GM18909 (cell line): ENCODE measurements around the gene MCM5.

Source experiments
- ATAC-seq: cut with Tn5 transposase; IDR thresholded peaks from one replicate; pipeline ENCODE4 v1.9.1; 2021; ENCODE audit warnings: mild to moderate bottlenecking; ENCODE audit not compliant: unreplicated experiment, poor library complexity

The MCM5 gene

GRCh38 chr22:35399114-35399677, 744 bp upstream of the MCM5 start:
- ATAC-seq, result no peak

- peak; percentile 12 for ATAC-seq
These were observed 506 bp downstream of the MCM5 start for GRCh38 chr22:35400501-35400790.

DNA sequence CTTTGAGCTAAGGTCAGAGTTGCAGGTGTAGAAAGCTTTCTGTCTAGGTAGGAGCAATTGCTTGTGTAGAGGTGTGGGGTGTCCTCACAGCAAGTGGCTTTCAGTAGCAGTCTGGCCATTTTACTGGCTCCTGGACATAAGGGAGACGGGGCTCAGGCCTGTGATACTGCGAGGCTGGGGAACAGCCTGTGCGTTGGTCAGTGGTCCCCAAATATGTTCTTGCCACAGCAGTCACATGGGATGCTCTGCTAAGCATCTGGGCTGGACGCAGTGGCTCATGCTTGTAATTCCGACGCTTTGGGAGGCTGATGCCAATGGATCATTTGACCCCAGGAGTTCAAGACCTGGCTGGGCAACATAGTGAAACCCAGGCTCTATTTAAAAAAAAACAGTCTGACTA, 1.9 kb downstream of the MCM5 start:
- ATAC-seq, result no peak

DNA sequence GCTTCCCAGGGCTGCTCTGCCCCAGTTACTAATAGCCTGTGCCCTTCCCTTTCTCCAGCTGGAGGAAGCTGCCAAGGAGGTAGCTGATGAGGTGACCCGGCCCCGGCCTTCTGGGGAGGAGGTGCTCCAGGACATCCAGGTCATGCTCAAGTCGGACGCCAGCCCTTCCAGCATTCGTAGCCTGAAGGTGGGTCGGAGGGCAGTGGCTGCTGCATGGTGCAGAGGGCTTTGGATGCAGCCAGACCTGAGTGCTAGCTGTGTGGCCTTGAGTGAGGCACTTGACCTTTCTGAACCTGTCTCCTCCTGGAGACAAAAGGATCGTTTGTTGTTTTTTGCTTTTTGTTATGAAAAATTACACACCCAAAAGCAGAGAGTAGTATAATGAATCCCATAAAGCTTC, 3.4 kb downstream of the MCM5 start:
- ATAC-seq, result no peak

DNA sequence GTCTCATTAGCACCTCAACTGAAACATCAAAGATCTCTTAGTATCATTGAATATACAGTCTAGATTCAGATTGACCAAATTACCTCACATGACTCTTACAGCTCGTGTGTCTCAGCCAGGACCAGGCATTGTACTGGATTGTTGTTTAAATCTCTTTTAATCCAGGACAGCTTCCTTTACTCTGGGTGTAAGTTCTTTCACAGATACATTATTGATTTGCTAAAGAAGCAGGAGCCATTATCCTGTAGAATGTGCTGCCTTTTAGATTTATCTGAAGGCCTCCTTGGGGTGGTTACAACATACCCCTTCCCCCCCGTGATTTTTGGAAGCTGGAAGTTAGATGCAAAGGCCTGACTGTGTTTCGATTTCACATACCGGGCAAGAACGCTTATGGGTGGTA, 4.2 kb downstream of the MCM5 start:
- ATAC-seq, result no peak

DNA sequence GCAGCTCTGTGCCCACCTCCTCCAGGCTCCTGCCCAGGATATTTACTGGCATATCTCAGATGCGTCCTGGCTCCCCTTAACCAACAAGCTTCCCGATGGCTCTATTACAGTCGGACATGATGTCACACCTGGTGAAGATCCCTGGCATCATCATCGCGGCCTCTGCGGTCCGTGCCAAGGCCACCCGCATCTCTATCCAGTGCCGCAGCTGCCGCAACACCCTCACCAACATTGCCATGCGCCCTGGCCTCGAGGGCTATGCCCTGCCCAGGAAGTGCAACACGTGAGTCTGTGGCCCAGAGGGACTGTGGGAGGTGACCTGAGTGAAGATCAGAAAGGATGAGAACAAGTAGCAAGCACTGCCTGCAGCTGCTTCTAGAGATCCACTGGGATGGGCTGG, 6.5 kb downstream of the MCM5 start:
- no peak for ATAC-seq

GRCh38 chr22:35407362-35407761, 7.4 kb downstream of the MCM5 start:
- ATAC-seq, result no peak

DNA sequence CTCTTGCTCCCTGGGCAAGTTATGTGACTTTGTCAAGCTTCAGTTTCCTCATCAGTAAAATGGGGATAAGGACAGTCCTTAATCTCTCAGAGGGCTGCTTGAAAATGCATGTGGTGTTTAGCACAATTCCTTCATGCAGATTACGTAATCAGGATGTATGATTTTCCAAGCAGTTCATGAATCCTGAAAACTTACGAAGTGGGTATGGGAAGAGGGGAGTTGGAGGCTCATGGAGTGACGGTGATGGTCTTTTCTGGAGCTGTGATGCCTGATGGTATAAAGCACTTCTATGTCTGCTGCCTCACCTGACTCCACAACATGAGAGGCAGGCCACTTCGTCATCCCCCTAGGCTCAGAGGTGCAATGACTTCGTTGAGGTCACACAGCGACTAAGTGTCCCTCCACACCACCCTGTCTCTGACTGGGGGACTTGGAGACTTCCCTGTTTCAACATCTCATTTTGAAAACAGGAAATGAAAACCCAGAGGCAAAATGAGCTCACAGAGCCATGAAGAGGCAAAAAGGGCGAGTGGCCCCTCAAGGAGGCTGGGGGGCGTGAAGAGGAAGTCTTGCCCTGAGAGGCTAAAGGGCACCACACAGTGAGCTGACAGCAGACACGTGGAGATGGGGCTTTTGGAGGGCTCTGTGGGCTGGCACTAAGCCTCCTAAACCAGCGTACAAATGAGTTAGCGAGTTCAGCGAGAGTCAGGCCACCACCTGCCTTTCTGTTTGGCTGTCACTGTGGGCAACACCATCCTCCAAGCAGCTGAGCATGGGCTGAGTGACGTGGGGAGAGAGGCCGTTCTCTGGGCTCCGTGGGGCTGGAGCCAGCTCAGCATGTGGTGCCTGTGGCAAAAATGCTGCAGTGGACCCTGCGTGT, 10.1 kb downstream of the MCM5 start:
- ATAC-seq, result peak; percentile 72

DNA sequence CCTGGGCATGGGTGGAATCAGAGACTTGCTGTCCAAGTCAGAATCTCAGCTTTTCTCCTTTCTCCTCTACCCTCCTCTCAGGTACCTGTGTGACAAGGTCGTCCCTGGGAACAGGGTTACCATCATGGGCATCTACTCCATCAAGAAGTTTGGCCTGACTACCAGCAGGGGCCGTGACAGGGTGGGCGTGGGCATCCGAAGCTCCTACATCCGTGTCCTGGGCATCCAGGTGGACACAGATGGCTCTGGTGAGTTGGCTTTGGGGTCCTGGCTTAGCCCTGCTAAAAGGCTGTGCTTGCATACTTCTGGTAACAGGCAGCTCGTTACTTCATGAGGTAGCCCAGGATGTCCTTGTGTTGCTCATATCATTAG, 10.7 kb downstream of the MCM5 start:
- ATAC-seq, result no peak

DNA sequence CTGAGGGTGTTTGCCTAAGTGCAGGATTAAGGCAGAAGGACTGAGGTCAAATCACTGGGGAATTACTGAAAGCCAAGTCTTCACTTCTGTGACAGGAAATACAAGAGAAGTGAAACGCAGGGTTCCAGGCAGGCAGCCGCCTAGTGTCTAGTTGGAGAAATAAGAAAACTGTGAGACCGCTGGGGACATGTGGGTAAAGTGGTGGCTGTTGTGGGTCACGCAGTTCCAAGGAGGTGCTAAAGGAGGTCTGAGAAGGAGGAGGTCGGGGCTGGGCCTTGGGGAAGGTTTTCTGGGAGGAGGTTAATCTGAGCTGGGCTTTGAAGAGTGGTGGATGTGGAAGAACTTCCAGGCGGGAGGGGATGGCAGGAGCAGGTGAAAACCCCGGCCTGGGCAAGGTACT, 11.2 kb downstream of the MCM5 start:
- no peak for ATAC-seq

- ATAC-seq, result no peak
These were observed 13.7 kb downstream of the MCM5 start for GRCh38 chr22:35413624-35414023.

DNA sequence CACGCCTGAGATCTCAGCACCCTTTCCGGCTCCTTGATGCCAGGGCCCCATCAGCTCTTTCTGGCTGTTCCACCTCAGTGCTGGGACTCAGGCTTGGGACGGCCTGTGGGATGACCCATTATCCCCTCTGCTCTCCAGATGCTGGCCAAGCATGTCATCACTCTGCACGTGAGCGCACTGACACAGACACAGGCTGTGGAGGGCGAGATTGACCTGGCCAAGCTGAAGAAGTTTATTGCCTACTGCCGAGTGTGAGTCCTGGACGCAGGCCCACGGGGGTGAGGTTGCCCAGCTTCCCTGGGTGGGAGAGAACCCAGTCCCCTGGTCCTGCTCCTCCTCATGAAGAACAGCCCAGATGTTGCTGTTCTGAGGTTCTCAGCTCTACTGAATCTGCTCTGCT, 17.7 kb downstream of the MCM5 start:
- no peak for ATAC-seq

DNA sequence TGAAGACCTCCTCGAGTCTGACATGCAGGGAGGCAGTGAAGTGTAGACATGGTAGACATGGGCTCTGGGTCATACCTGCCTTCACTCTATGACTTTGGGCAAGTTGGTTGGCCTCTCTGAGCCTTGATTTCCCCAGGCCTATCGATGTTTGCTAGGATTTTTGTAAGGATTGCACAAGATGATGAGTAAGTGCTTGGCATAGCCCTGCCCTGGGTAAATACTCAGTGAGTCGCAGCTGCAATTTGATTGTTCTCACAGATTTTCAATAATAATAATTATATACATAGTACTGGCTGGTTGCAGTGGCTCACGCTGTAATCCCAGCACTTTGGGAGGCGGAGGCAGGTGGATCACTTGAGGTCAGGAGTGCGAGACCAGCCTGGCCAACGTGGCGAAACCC, 18.1 kb downstream of the MCM5 start:
- no peak for ATAC-seq

- no peak for ATAC-seq
These were observed 18.8 kb downstream of the MCM5 start for GRCh38 chr22:35418731-35419130.

GRCh38 chr22:35419756-35420155, 19.8 kb downstream of the MCM5 start:
- ATAC-seq, result no peak

GRCh38 chr22:35421121-35421520, 21.2 kb downstream of the MCM5 start:
- ATAC-seq, result no peak

- ATAC-seq, result no peak
These were observed 22.2 kb downstream of the MCM5 start for GRCh38 chr22:35422145-35422544.

- no peak for ATAC-seq
These were observed 23.0 kb downstream of the MCM5 start for GRCh38 chr22:35422936-35423335.

DNA sequence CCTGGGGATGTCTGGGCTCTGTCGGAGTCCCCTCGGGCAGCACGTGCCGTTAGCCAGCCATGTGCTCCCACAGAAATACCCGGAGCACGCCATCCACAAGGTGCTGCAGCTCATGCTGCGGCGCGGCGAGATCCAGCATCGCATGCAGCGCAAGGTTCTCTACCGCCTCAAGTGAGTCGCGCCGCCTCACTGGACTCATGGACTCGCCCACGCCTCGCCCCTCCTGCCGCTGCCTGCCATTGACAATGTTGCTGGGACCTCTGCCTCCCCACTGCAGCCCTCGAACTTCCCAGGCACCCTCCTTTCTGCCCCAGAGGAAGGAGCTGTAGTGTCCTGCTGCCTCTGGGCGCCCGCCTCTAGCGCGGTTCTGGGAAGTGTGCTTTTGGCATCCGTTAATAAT, 24.1 kb downstream of the MCM5 start:
- ATAC-seq, result no peak

- no peak for ATAC-seq
These were observed 24.8 kb downstream of the MCM5 start for GRCh38 chr22:35424761-35425160.

DNA sequence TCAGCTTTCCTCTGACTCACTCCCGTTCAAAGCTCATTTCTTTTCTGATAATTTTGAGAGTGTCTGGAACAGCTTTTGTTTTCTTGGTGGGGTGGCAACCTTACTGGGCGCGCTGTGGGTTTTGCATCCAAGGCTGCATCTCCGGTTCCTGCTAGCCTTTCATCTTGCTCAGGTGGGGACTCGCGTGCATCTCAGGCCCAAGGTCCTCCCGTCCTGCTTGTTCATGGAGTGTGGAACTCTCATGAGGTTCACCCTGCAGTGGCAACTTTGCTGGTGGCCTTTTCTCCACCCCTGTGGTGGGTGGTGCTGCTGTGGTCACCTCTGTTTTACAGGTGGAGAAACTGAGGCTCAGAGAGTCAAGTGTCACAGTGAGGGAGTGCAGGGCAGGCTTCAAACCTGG, 25.6 kb downstream of the MCM5 start:
- ATAC-seq, result no peak
